ENCODE measurements around the gene POLRMT.

DNA sequence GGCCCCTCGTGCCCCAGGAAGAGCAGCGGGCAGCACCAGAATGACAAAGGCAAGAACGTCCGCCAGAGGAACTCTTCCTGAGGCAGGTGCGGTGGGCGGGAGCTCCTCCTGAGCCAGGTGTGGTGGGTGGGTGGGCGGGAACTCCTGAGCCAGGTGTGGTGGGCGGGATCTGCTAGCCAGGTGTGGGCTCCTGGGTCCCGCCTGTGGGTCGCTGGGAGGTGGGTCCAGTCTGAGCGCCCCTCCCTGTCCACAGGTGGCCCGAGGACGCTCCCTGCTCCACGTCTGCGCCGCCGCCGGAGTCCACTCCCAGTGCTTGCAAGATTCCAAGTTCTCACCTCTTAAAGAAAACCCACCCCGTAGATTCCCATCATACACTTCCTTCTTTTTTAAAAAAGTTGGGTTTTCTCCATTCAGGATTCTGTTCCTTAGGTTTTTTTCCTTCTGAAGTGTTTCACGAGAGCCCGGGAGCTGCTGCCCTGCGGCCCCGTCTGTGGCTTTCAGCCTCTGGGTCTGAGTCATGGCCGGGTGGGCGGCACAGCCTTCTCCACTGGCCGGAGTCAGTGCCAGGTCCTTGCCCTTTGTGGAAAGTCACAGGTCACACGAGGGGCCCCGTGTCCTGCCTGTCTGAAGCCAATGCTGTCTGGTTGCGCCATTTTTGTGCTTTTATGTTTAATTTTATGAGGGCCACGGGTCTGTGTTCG is 50.7 kb downstream of the POLRMT start:
- TF ChIP-seq, protein P1, sequence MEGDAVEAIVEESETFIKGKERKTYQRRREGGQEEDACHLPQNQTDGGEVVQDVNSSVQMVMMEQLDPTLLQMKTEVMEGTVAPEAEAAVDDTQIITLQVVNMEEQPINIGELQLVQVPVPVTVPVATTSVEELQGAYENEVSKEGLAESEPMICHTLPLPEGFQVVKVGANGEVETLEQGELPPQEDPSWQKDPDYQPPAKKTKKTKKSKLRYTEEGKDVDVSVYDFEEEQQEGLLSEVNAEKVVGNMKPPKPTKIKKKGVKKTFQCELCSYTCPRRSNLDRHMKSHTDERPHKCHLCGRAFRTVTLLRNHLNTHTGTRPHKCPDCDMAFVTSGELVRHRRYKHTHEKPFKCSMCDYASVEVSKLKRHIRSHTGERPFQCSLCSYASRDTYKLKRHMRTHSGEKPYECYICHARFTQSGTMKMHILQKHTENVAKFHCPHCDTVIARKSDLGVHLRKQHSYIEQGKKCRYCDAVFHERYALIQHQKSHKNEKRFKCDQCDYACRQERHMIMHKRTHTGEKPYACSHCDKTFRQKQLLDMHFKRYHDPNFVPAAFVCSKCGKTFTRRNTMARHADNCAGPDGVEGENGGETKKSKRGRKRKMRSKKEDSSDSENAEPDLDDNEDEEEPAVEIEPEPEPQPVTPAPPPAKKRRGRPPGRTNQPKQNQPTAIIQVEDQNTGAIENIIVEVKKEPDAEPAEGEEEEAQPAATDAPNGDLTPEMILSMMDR (IDR thresholded peaks at IDR 0.05), result no peak
- no peak for TF ChIP-seq ZFX (IDR thresholded peaks at IDR 0.05; ENCODE audit: borderline replicate concordance)
